Body of pancreas (tissue), 4 donors: ENCODE measurements around the gene FA2H.
"Not testable (repeated sequence)": the region's sequence is repeated elsewhere in the genome, so short reads cannot be mapped to it uniquely, and the experiment has no call there.

Experiments used
- POLR2A ChIP-seq, 3 donors: fragments of 450-650 bp; IDR thresholded peaks; one replicate each; pipeline ENCODE4 v1.6.1; 2016; ENCODE audit warnings: antibody characterized with exemption in 3 of 3, mild to moderate bottlenecking in 2 of 3
- TF ChIP-seq, protein P1 (sequence below), 7 experiments: fragments of 450-650 bp in 4 of 7; fragments of 200-600 bp in 3 of 7; sonication (generic) in 3 of 7; IDR thresholded peaks; one replicate each; pipeline ENCODE4 v1.5.1; 2016 to 2019; ENCODE audit warnings: antibody characterized with exemption in 7 of 7

DNA sequence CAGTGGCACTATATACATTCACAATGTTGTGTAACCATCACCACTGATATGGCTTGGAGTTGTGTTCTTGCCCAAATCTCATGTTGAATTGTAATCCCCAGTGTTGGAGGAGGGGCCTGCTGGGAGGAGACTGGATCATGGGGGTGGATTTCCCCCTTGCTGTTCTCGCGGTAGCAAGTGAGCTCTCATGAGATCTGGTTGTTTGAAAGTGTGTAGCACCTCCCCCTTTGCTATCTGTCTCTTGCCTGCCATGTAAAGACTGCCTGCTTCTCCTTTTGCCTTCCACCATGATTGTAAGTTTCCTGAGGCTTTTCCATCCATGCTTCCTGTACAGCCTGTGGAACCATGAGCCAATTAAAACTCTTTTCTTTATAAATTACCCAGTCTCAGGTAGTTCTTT, 17.1 kb upstream of the FA2H start:
- TF ChIP-seq, protein P1, sequence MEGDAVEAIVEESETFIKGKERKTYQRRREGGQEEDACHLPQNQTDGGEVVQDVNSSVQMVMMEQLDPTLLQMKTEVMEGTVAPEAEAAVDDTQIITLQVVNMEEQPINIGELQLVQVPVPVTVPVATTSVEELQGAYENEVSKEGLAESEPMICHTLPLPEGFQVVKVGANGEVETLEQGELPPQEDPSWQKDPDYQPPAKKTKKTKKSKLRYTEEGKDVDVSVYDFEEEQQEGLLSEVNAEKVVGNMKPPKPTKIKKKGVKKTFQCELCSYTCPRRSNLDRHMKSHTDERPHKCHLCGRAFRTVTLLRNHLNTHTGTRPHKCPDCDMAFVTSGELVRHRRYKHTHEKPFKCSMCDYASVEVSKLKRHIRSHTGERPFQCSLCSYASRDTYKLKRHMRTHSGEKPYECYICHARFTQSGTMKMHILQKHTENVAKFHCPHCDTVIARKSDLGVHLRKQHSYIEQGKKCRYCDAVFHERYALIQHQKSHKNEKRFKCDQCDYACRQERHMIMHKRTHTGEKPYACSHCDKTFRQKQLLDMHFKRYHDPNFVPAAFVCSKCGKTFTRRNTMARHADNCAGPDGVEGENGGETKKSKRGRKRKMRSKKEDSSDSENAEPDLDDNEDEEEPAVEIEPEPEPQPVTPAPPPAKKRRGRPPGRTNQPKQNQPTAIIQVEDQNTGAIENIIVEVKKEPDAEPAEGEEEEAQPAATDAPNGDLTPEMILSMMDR (IDR thresholded peaks at IDR 0.05) = not testable (repeated sequence)
- TF ChIP-seq POLR2A (IDR thresholded peaks at IDR 0.05) = not testable (repeated sequence)
